SH-SY5Y (cell line): ENCODE results near the gene NAV3.

Experiments used
- GATA2 ChIP-seq: IDR thresholded peaks from 2 replicates; pipeline ENCODE4 v1.6.1; 2011; ENCODE audit warnings: mild to moderate bottlenecking, low read depth, low read length
- GATA3 ChIP-seq: IDR thresholded peaks from 2 replicates; pipeline ENCODE4 v1.6.1; 2011; ENCODE audit warnings: low read depth, mild to moderate bottlenecking, low read length, moderate library complexity

Gene NAV3

DNA sequence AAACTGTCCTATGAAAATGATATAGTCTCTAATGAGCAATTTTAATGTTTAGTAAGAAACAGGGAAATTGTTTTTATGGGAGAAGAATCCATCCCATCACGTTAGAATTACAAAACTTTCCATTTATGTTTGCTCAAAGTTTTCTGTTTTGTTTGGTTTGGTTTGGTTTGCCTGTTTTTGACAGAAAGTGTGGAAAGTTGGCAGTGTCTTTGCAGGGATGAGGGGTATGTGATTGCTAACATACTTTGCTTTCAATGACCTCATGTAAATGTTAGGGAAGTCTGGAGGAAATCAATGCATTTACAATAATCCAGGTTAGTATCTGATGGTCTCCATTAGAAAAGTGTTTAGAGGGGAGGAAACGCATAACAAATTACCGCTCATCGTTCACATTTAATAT lies 12.3 kb upstream of the NAV3 start:
- TF ChIP-seq GATA2, result no peak
- no peak for TF ChIP-seq GATA3

DNA sequence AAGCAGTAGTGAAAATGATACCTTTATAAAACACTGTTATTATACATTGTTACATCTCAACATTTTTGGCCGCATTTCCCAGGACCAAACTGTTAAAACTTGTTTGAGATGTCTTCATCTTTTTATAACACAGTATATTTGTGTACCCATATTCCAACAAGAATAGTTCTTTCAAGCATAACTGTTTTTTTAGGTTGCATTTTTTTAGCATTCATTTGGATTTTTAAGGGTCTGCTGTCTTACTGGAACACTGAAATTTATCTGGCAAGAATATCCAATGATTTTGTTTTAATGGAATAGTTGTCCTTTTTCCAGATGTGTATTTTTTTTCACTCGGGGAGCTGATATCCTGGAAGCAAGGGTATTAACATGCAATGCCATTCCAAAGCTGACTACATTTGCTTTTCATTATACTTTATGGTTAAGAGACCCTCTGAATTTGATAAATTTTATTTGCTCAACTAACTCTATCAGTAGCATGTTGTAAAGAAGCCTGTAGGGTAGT lies 8.9 kb upstream of the NAV3 start:
- no peak for TF ChIP-seq GATA3
- no peak for TF ChIP-seq GATA2

DNA sequence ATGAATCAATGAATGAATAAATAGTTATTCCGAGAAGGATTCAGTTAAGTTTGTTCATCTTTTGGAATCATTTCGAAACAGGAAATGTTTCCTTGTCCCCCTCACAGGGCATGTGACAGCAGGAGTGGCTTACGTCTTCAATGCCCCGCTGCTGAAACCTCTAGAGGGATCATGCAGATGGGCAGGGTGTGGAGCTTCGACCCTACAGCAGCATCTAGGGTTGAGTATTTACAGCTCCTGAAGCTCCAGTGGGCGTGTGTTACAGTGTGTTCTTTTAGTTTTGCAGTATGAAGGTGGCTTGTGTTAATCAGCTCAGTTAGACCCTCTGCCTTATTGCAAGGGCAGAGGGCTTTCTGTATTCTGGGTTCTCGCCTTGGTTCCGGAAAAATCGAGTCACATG lies 2.6 kb downstream of the NAV3 start:
- no peak for TF ChIP-seq GATA2

DNA sequence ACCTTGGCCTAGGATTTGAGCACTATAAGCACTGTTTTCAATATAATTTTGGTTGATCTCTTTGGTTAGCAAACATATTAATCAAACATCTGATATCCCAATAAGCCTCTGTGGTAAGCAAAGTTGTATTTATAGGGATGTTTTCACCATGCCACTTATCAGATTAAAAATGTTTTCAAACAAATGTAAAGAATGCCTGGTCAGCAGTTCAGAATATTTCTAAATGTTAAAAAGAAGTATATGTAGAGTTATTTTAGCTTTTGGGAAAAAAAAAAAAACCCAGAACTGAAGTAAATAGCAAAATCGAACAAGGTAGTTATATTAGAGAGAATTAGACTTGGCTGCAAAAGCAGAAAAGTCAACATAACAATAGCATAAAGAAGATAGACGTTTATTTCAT lies 3.9 kb downstream of the NAV3 start:
- no peak for TF ChIP-seq GATA3
- no peak for TF ChIP-seq GATA2

DNA sequence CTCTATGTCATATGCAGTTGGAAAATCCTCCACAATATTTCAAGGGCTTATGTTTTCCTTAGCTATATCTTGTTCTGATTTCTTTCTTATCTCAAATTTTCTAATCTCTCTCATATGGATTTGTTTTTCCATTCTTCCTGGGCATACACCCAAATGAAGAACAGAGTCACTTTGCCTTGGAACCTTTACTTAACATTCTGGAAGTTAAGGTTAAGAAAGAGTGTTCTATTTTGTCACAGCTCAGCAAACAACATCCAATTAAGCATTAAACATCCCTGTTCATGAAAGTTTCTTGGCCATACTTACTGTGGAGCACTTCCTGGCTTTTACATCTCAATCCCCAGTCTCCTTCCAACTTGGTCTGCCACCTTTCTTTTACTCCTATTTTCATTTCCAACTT lies 5.3 kb downstream of the NAV3 start:
- TF ChIP-seq GATA3 (no peak), GATA2 (no peak)

DNA sequence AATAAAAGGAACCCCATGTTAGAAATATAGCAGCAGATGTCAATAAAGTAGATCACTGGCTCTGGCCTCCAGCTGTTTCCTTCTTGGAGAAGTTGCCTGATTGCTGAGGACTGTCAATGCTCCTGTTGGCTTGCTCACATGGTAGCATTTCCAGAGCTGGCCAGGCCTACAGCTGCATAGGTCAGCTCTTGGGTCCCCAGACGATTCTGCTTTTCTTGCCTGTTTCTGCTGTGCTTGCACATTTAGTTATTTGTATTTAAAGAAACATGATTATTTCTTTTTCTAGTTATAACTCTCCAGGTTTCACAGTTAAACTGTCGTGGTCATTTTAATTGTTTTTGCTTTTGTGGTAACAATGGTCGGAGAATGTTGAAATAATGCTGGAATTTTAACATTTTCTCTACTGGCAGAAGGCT lies 7.2 kb downstream of the NAV3 start:
- TF ChIP-seq GATA3, result no peak
- TF ChIP-seq GATA2, result no peak

DNA sequence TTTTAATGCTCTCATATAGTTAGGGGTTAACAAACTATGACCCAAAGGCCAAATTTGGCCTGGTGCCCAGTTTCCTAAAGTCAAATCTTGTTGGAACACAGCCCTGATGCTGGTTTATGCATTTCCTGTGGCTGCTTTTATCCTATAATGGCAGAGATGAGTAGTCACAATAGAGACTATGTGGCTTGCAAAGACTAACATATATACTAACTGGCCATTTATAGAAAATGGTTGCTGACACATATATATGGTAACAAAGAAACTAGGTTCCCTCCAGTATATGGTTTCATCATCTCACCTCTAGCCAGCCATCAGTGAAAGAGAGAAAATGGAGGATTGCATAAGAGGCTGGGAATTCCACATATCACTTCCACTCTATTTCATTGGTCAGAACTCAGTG lies 10.8 kb downstream of the NAV3 start:
- TF ChIP-seq GATA3 (no peak), GATA2 (no peak)

DNA sequence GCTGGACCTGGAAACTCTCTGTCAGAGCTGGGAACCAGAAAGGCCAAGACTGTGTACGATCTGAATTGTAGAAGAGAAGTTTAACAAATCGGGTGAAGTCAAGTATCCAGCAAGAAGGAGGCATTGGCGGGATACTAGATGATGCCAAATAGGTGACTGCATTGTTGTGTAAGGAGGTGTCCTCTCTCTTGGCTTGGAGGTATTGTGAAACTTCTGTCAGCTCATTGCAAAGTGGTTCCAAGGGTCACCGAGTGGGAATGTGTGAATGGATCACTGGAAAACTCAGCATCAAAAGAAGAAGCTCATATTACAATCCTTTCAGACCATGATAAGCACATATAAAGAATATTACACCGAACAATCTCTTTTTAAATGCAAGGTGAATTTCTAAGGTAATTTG lies 11.7 kb downstream of the NAV3 start:
- TF ChIP-seq GATA3 (no peak), GATA2 (no peak)

DNA sequence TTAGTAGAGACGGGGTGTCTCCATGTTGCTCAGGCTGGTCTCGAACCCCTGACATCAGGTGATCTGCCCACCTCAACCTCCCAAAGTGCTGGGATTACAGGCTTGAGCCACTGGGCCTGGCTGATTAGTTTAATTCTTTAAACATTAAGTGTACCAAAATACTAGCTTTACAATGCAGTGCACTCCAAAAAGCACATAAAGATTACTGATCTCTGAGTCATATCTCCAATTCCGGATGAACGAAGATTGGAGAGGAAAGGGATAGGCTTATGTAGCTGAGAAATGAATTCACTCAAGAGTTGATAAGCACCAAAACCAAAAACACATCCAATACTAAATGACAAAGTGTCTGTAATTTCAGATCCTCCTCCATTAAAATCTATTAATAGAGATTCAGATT lies 15.1 kb downstream of the NAV3 start:
- TF ChIP-seq GATA2, result no peak
- no peak for TF ChIP-seq GATA3

DNA sequence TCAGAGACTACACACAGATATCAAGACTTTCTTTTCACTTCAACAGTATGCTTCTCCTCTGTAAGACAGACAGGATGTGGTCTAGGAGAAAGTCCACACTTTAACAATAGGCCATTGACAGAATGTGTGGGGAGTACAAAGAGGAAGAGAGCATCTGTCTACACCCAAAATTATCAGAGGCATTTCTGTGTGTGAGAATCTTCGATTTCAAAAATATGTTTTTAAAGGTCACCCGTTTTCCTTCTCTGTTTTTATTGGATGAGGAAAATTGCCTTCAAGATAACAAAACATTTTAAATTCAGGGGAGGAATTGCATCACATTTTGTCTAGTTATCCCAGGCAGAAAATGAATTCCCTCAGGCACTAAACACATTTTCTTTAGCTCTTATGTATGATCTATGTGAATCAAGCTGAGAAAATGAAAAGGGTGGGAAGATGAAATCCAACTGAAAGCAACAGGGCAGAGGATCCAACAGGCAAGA lies 16.4 kb downstream of the NAV3 start:
- TF ChIP-seq GATA3, result no peak
- TF ChIP-seq GATA2, result no peak

DNA sequence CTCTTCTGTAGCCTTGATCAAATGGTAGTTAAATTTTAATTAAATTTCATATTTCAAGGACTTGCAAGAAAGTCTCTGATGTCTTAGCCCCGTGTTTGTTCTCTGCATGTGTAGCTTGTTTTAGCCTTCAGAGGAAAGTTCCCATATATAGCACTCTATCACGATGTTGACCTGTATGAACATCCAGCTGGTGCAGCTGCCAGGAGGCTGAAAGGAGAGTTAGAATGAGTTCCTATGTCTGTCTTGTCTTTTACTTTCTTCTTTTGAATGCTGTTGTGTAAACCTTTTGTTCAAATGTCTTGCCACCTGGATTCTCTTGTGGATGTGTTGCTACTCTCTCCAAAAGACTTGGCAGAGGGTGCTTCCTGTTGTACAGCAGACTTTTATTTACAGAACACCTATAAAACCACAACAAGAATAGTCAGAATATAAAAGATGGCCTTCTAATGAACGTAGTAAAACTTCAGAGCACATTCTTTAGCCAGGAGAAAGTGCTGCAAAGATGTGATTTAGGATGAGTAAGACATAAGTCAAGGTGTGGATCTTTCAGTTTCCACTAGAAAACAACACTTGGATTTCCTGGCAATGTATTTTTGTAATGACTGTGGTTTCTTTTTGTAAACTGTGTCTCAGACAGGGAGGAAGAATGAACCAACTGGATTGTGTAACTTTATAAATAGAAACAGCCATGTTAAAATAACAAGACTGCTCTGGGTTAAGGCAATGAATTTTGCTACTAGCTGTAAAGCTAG lies 17.2 kb downstream of the NAV3 start:
- TF ChIP-seq GATA3 (no peak), GATA2 (no peak)

DNA sequence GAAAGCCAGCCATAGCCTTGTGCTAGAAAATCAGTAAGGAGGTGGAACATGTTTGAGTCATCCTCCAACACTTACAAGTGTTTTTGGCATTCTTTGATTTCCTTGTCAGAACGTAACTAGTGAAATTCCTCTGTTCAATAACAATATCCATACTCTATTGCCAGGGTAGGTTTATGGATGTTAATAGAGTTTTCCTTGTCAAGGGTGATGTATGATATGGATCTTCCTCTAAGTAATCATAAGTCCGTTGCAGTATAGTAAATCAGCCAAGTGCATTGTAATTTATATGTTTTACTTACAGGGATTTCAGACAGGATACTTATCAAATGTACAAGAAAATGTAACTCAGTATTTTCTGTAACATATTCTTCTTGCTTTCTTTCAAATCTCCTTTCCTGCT lies 19.4 kb downstream of the NAV3 start:
- no peak for TF ChIP-seq GATA3

DNA sequence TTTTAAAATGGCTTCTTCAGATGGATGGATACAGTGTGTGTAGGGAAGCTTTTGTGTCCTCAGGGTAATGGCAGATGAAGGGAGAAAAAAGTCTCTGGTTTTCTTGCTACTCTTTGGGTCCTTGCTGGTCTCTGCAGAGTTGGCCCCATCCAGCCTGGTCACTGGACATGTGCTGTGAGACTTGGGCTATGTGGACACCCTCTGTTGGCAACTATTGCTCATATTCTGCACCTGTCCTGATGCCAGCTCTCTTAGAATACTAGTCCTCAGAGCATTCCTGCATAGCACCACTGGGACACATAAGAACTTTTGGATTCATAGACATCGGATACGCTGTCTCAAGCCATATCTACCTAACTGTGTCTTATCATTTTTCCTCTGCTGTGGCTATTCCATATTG lies 20.0 kb downstream of the NAV3 start:
- TF ChIP-seq GATA2 (no peak), GATA3 (no peak)

DNA sequence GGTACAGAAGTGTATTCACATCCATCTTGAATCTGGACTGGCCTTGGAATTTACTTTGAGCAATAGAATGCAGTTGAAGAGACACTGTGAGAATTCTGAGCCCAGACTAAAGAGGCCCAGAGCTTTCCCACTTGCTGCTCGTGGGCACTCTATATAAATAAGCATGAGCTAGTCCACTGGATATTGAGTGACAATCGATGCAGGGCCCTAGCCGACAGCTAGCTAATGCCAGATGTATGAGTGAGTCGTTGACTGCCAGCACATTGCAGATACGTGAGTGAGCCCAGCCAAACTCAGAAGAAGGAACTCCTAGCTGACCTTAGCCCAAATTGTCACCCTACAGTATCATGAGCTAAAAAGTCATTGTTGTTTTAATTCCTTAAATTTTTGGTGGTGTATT lies 24.9 kb downstream of the NAV3 start:
- no peak for TF ChIP-seq GATA3

DNA sequence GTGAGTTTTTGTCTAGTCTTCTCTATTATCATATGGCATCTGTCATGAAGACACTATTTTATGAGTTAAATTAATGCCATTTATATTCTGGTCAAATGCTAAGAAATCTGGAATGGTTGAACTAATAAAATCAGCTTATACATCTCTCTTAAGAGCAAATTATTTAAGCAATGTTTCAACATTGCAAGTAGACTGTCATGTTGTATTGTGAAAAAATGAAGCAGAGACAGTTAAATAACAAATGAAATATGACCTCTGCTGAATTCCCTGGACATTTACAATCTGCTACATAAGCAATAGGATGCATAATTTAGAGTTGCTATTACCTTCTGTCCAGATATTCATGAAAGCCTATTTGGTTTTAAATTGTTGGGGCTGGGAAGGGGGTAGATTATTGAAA lies 30.6 kb downstream of the NAV3 start:
- no peak for TF ChIP-seq GATA3
- no peak for TF ChIP-seq GATA2

DNA sequence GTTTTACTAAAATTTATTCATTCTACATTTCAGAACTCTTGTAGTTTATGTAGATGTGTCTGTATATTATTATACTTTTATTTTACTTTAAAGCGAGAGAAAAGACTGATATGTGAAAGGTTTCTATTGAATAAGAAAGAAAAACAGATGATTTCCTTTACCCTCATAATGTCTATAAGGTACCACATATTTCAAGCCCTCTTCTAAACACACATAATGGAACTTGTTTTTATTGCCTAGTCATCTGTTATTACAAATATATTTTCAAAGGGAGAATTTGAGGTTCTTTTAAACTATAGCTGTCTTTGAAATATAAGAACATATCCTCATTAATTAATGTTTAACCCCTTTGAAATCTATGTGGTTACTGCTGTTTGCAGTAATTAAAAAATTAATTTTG lies 34.5 kb downstream of the NAV3 start:
- no peak for TF ChIP-seq GATA3
- TF ChIP-seq GATA2, result no peak

DNA sequence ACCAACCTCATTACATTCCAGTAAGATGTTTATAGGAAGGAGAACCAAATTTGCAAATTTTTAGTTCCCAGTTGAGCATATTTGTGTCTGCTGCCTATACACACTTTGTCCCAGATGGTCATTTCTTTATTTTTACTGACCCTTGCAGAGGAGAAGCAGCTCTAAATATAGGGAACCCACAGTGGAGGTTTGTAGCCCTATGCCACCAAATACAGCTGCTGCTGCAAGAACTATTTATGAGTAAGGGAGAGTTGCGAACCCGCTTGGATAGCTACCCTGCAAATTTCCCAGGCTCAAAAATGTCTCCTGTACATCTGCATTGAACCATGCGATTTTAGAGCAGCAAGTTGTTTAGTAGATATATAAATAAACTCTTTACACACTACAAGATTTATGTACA lies 48.2 kb downstream of the NAV3 start:
- TF ChIP-seq GATA3 (no peak), GATA2 (no peak)
